GM21528 (cell line): ENCODE data around the gene C22orf39.

ENCODE experiments used
- ATAC-seq: cut with Tn5 transposase; IDR thresholded peaks from one replicate; pipeline ENCODE4 v1.9.1; 2021; ENCODE audit warnings: mild to moderate bottlenecking, moderate library complexity; ENCODE audit not compliant: unreplicated experiment, low FRiP score

The C22orf39 gene

DNA sequence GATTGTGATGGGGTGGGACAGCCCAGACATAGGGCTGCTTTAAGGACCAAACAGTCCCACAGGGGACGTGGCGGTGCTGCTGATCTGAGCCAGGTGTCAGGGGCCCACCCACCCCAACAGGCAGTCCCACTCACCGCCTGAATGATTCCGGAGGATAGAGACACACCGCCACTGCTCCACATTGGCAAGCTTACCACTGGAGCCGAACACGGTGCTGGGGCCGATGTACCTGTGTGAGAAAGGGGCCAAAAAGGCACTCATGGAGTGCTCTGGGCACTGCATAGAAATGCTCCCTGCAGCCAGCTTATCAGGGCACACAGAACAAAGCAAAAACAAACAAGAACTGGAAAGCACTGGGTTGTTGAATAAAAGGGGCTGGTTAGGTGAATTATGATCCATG is 41.9 kb downstream of the C22orf39 start:
- ATAC-seq = no peak

DNA sequence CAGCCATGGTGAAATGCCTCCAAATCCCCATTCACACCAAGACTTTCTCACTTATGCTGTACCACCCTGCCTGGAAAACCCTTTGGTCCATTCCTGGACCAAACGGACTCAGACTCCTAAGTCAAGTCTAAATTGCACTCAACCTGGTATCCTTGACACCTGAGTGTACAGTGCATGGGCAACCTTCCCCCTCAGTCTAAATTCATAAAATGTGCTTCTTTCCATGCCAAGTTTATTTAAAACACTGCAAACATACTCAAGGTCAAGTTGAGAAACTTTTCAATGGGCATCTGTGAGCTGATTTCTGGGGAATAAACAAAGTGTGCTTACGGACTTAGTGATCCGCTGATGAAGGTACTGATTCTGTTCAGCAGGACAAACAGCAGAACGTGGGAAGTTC is 42.4 kb downstream of the C22orf39 start:
- ATAC-seq = no peak

DNA sequence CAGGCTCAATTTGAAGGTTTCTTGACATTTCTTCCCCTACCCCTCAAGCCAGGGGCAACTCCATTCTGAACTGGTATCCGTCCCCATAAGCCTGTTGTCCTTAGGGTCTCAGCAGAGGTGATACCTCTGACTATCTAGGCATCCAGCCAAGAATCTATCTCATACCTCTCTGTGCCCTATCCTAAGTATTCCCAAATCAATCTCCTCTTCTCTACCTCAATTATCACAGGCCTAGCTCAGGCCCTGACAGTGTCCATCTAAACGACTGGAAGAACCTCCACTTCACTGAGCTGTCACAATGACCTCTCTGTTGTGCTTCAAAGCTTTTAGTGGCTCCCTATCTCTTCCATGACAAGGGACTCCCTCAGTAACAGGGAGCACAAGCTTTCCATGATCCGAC is 42.8 kb downstream of the C22orf39 start:
- no peak for ATAC-seq

DNA sequence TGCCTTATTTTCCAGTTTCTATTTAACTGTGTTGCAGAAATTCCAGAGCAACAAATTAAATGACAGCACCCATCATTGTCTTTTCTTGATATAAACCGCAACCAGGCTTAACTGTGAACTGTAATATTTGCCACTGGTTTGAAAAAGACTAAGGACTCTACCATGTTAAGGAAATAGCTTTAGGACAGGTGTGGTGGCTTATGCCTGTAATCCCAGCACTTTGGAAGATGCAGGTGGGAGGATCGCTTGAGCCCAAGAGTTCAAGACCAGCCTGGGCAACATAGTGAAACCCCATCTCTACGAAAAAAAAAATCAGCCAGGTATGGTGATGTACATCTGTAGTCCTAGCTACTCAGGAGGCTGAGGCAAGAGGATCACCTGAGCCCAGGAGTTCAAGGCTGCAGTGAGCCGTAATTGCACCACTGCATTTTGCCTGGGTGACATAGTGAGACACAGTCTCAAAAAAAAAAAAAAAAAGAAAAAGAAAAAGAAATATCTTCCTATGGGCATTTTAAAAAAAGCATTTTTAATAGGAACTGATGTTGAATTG is 44.8 kb downstream of the C22orf39 start:
- ATAC-seq = no peak

DNA sequence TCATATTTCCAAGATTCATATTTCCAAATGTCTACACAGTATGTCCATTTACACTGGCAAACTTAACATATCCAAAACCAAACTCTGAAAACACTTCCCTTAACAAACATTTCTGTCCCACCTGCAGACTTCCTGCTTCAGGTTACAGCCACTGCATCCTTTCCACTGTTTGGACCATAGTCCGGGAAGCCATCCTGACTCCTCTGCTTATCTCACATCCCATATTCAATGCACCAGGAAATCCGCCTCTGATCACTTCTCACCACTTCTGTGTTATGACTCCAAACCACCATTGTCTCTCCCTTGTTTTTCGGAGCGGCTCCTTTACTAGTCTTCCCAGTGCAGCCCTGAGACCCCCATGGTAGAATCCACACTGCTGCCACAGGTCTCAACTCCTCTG is 46.0 kb downstream of the C22orf39 start:
- no peak for ATAC-seq

DNA sequence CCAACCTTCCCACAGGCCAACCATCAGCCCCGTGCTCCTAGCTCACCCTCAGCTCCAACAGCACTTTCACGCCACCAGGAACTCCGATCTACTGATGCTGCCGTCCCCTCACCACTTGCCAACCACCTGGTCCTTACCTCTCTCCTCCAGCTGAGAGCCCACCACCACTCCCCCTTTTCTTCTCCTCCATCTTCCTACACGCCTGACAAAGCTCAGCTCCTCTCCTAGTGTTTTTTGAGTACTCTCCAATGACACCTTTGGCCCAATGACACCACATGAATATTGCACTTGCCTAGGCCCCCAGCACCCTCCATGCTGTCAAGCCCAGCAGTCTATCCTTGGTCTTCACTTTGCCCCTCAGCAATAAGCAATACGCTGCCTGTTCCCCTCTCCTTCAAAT is 46.6 kb downstream of the C22orf39 start:
- ATAC-seq = no peak

DNA sequence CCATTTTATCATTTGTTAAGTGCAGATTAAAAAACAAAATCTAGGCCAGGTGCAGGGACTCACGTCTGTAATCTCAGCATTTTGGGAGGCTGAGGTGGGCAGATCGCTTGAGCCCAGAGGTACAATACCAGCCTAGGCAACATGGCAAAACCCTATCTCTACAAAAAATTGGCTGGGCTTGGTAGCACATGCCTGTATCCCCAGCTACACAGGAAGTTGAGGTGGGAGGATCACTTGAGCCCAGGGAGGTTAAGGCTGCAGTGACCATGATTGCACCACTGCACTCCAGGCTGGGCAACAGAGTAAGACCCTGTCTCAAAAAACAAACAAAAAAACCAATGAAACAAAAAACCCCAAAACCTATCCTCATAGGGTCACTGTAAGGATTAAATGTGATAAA is 48.9 kb downstream of the C22orf39 start:
- no peak for ATAC-seq

DNA sequence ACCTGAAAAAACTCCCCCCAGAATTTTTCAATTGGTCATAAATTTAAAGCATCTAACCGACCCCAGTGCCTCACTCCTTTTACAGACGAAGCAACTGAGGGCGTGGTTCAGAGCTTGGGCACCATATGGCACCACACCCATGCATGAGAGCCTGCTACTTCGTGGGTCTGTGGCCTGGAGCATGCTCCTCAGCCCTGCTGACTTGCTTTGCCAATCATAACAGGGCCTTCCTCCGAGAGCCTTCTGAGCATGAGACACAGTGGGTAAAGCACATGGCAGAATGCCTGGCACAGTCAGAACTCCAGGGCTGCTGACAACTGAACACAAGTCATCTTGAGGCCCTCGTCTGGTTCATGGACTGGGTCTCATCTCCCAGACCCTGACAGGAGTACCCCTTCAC is 49.3 kb downstream of the C22orf39 start:
- no peak for ATAC-seq

DNA sequence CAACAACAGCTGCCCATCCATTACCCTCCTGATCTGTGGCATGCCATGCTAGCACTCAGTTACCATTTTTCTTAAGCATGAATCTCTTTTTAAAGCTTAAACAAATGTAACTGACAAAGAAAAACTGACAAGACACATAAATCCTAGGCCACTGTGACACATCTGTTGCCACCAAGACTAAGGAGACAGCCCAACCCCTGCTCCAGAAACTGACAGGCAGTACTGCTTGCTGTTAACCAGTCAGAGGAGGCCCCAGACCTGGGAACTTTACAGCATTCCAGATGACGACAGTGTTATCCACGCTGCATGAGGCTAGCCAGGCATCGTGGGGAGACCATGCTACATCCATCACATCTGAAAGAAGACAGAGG is 49.8 kb downstream of the C22orf39 start:
- no peak for ATAC-seq

DNA sequence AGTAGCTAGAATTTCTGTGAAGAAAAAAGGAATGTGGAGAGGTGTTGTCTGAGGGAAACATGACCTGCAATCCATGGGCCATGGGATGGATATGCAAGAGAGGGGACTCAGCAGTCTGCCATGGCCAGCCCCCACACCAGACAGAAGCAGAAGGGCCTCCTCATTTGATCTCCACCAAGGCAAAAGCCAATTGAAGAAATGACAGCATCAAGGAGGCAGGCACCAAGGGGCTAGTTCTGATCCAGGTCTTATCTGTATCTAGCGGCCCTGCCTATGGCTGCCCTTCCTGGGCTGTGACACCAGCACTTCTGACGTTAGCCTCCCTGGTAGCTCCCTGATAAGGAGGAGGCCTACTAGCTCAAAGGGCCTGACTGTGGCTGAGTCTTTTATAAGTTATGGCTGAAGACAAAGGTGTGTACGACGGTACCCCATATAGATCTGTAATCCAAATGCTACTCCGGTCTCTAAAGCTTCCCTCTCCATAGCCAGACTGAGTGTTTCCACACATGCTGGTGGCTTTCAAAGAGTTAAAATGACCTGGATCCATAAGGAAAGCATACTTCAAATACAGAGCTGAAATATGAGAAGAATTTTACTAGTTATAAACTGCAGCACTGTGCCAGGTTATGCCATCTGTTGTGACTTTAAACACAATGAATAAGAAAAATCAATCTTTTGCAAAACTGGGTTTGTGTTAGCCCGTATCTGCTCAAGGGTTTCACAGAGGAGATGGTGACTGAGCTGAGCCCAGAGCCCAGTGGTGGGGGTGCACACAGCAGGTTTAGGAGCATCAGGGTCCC is 50.4 kb downstream of the C22orf39 start:
- ATAC-seq = no peak

DNA sequence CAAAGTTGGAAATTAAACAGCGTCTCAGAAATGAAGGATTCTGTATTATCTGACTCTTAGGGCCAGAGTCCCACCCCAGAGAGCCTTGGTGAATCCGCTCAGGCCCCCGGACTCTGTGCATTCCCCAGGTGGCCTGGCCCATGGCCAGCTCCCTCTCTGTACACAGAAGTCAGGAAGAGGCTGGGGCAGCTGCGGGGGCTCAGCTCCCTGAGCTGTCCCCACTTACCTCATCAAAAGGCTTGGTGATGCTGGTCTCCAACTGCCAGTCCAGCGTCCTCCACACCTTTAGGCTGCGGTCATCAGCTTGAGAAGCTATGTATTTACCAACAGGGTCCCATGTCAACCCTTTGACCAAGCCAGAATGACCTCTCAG is 51.0 kb downstream of the C22orf39 start:
- no peak for ATAC-seq

DNA sequence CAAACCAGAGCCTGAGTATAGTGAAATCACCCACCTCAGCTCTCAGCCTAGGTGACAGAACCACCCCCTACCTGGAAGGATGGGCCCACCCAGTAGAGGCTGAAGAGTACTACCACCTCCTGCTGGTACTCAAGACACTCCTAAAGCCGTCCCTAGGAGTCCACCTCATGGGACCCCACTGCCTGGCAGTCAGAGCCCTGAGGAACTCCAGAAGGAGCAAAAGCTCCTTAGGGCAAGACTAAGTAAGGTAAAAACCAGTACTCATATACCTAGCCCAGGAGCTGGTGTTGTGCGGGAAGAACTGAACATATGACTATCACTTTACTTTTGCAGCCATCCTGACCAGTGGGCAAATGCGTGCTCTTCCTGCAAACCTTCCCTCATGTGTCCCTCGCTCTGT is 52.2 kb downstream of the C22orf39 start:
- no peak for ATAC-seq

DNA sequence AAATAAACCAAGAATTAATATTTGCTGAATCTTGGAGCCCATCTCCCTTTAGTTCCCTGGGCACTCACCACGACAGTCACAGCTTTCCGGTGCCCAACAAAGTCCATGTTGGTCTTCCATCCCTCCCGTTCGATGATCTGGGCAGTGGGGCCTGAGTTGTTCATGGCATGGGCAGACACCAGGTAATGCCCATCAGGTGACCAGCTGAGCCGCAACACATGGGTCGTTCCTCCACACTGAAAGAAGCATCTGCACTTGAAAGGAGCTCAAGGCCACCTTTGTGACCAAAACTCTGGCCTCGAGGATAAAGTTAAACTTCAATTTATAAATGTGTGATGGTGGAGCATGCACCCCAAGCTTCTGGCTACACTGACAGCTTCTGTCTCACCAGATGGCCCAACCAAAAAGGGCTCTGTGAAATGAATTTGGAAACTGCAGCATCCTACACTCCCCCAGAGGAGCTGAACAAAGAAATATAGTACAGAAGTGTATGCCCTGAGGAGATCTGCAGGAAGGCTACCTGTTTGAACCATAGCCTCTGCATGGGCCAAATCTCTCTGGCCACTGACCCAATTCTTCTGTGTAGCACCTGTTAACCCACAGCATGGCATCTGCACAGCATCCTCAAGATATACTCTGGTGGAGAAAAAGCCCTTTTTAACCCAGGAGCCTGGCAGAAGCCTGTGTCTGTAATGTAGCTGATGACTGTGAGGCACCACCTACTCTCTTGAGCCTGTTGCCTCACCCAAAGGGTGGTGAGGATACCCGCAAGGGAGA is 53.0 kb downstream of the C22orf39 start:
- no peak for ATAC-seq

DNA sequence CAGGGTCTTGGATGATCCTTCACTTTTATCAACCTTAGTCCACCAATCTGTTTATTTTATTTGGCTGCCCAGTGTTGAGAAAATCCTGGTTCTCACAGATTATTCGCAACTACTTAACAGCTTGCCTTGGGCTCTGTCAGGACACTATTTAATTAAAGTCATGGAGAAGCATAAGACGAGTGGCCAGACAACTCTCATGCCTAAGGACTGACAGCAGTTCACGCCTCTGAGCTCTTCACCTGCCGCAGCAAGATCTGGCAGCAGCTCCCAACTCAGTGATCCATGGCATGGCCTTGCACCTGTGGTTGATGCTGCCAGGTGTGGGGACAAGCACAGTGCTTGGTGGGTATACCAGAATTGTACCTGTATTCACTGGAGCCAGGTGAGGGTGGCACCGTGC is 53.8 kb downstream of the C22orf39 start:
- ATAC-seq = no peak
